ENCODE measurements around the gene CTPS2.
"Not testable (repeated sequence)": the region's sequence is repeated elsewhere in the genome, so short reads cannot be mapped to it uniquely, and the experiment has no call there.

CTPS2 gene

GRCh38 chrX:16601885-16602284 is 110.6 kb downstream of the CTPS2 start:
- Histone ChIP-seq H3K27me3 (ENCODE audit: control insufficient read depth, insufficient read depth, low read length) (no peaks in the 10 kb centered on the region), H3K9ac (ENCODE audit: low read length) (no peak overlapping the region), H3K4me3 (ENCODE audit: low read length) (no peak overlapping the region), H3K27ac (ENCODE audit: low read length) (no peak overlapping the region), H3K9me3 (ENCODE audit: control insufficient read depth, low read depth, low read length) (no peaks in the 10 kb centered on the region), H3K4me1 (ENCODE audit: control insufficient read depth, low read depth, low read length) (no peaks in the 10 kb centered on the region), H3K36me3 (ENCODE audit: control insufficient read depth, low read depth, low read length) (peaks cover 2% of the 10 kb centered on the region)

DNA sequence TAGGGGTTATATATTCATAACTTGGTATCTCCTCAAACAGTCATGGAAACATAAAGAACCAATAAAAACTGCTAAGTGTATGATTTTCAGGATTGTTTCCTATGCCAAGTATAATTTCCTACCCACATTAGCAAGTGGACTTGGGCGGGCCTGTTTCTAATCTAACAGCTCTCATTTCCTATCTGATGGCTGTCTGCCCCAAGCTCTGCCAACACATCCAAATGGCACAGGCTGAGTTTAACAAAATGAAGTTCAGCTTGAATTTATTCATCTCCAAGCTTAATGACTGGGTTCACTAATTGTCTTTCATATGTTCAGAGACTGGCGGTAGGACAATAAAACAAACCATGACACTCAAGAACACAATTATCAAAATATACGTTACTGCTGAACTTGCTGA is 118.0 kb downstream of the CTPS2 start:
- Histone ChIP-seq H3K27ac (ENCODE audit: low read length) (no peak overlapping the region), H3K9ac (ENCODE audit: low read length) (no peak overlapping the region), H3K36me3 (ENCODE audit: control insufficient read depth, low read depth, low read length) (peaks cover 13% of the 10 kb centered on the region), H3K4me3 (ENCODE audit: low read length) (no peak overlapping the region), H3K27me3 (ENCODE audit: control insufficient read depth, insufficient read depth, low read length) (no peaks in the 10 kb centered on the region), H3K9me3 (ENCODE audit: control insufficient read depth, low read depth, low read length) (no peaks in the 10 kb centered on the region), H3K4me1 (ENCODE audit: control insufficient read depth, low read depth, low read length) (peaks cover 4% of the 10 kb centered on the region)

- H3K4me3 ChIP-seq (ENCODE audit: low read length), result no peak overlapping the region
- H3K27ac ChIP-seq (ENCODE audit: low read length), result no peak overlapping the region
- H3K9me3 ChIP-seq (ENCODE audit: control insufficient read depth, low read depth, low read length), result no peaks in the 10 kb centered on the region
- H3K36me3 ChIP-seq (ENCODE audit: control insufficient read depth, low read depth, low read length), result peaks cover 20% of the 10 kb centered on the region
- H3K4me1 ChIP-seq (ENCODE audit: control insufficient read depth, low read depth, low read length), result peaks cover 4% of the 10 kb centered on the region
- no peak overlapping the region for H3K9ac ChIP-seq (ENCODE audit: low read length)
- H3K27me3 ChIP-seq (ENCODE audit: control insufficient read depth, insufficient read depth, low read length), result no peaks in the 10 kb centered on the region
Observed at GRCh38 chrX:16593801-16594200, 118.7 kb downstream of the CTPS2 start.

DNA sequence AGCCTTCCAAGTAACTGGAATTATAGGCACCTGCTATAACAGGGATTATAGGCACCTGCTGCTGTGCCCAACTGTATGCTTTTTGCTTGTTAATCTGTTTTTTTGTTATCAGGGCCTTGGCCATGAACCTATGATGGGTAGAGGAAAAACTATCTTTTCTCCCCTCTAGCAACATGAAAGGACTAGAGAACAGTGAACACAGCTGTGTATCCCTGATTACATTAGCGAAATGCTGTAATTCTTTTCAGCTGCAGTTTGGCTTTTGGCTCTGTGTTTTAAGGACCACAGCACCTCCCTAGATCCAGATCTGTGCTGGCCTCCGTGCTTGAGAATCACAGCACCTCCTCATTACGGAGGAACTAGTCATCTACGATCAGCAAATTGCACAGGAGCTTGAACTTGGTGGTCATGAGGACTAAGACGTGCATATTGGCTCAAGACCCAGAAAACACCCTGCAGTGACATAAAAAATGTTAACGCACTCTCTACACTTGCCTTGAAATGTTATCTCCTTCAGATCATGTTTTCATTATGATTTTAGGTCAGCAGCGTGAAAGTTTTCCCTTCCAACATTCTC is 120.2 kb downstream of the CTPS2 start:
- H3K36me3 ChIP-seq (ENCODE audit: control insufficient read depth, low read depth, low read length), result peaks cover 20% of the 10 kb centered on the region
- H3K9ac ChIP-seq (ENCODE audit: low read length), result no peak overlapping the region
- H3K27me3 ChIP-seq (ENCODE audit: control insufficient read depth, insufficient read depth, low read length), result no peaks in the 10 kb centered on the region
- H3K27ac ChIP-seq (ENCODE audit: low read length), result no peak overlapping the region
- peaks cover 4% of the 10 kb centered on the region for H3K4me1 ChIP-seq (ENCODE audit: control insufficient read depth, low read depth, low read length)
- no peak overlapping the region for H3K4me3 ChIP-seq (ENCODE audit: low read length)
- H3K9me3 ChIP-seq (ENCODE audit: control insufficient read depth, low read depth, low read length), result no peaks in the 10 kb centered on the region

DNA sequence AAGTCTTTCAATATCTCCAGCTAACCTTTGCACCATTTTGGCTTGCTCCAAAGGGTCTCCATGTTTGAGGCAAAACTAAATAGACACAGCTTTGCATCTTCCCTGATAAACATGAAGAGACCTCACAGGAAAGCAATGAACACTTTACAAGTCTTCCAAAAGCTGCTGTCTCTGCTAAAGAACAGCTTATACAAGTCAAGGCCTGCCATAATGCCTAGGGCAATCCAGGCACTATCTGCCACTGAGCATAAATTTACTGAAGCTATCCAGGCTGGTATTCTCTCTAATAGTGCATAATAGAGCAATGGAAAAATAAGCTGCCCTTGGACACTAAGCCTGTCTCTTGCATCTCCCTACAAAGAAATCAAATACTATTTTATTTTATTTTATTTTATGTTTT is 122.6 kb downstream of the CTPS2 start:
- Histone ChIP-seq H3K27me3 (ENCODE audit: control insufficient read depth, insufficient read depth, low read length) (no peaks in the 10 kb centered on the region), H3K4me3 (ENCODE audit: low read length) (no peak overlapping the region), H3K4me1 (ENCODE audit: control insufficient read depth, low read depth, low read length) (peaks cover 23% of the 10 kb centered on the region), H3K9me3 (ENCODE audit: control insufficient read depth, low read depth, low read length) (no peaks in the 10 kb centered on the region), H3K36me3 (ENCODE audit: control insufficient read depth, low read depth, low read length) (peaks cover 20% of the 10 kb centered on the region), H3K27ac (ENCODE audit: low read length) (no peak overlapping the region), H3K9ac (ENCODE audit: low read length) (no peak overlapping the region)

DNA sequence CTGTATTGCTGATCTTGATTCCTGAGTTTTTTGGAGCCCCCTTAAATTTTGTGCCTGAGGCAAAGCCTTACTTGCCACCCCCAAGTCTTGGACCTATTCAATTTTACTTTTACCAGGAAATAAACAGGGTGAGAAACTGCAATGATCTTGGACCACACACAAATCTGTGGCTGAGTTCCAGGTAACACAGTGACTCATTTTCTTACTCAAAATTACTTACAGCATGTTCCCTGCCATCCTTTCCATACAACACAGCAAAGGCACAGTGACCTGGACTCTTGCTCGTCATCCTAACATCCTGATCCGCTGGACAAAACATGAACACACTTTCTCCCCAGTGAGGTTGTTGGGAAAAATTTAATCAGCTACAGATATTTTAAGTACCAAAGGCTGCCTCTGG is 123.3 kb downstream of the CTPS2 start:
- H3K27me3 ChIP-seq (ENCODE audit: control insufficient read depth, insufficient read depth, low read length), result no peaks in the 10 kb centered on the region
- no peak overlapping the region for H3K9ac ChIP-seq (ENCODE audit: low read length)
- no peak overlapping the region for H3K4me3 ChIP-seq (ENCODE audit: low read length)

DNA sequence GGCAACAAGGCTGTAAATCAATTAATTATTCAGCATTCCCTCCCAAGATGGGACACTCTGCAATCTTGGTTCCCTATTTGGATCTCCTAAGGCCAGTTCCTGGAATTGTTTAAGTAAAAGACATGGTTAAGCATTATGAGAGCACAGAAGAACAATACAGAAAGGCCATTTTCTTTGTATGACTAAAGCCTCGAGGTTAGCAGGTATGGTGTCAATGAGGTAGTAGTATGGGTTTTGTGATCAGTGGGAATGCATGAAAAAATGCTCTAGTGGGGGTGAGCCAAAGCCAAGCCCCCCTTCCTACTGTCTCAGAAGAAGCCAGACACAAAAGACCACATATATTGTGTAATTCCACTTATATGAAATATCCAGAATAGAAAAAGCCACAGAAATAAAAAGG is 124.2 kb downstream of the CTPS2 start:
- Histone ChIP-seq H3K36me3 (ENCODE audit: control insufficient read depth, low read depth, low read length) (peaks cover 26% of the 10 kb centered on the region), H3K9ac (ENCODE audit: low read length) (no peak overlapping the region), H3K27ac (ENCODE audit: low read length) (no peak overlapping the region), H3K4me1 (ENCODE audit: control insufficient read depth, low read depth, low read length) (peaks cover 19% of the 10 kb centered on the region), H3K4me3 (ENCODE audit: low read length) (no peak overlapping the region), H3K9me3 (ENCODE audit: control insufficient read depth, low read depth, low read length) (no peaks in the 10 kb centered on the region), H3K27me3 (ENCODE audit: control insufficient read depth, insufficient read depth, low read length) (no peaks in the 10 kb centered on the region)

More for the DNA sequence above, 123.3 kb downstream of the CTPS2 start:
- Histone ChIP-seq H3K9me3 (ENCODE audit: control insufficient read depth, low read depth, low read length) (no peaks in the 10 kb centered on the region), H3K27ac (ENCODE audit: low read length) (no peak overlapping the region), H3K36me3 (ENCODE audit: control insufficient read depth, low read depth, low read length) (peaks cover 20% of the 10 kb centered on the region), H3K4me1 (ENCODE audit: control insufficient read depth, low read depth, low read length) (peaks cover 23% of the 10 kb centered on the region)

- Histone ChIP-seq H3K27me3 (ENCODE audit: control insufficient read depth, insufficient read depth, low read length) (no peaks in the 10 kb centered on the region), H3K9me3 (ENCODE audit: control insufficient read depth, low read depth, low read length) (no peaks in the 10 kb centered on the region), H3K9ac (ENCODE audit: low read length) (no peak overlapping the region), H3K4me3 (ENCODE audit: low read length) (no peak overlapping the region), H3K27ac (ENCODE audit: low read length) (no peak overlapping the region), H3K4me1 (ENCODE audit: control insufficient read depth, low read depth, low read length) (peaks cover 19% of the 10 kb centered on the region), H3K36me3 (ENCODE audit: control insufficient read depth, low read depth, low read length) (peaks cover 31% of the 10 kb centered on the region)
Observed at GRCh38 chrX:16587836-16588235, 124.6 kb downstream of the CTPS2 start.

- H3K9ac ChIP-seq (ENCODE audit: low read length), result peak overlapping the region; percentile 56
- H3K4me1 ChIP-seq (ENCODE audit: control insufficient read depth, low read depth, low read length), result peaks cover 19% of the 10 kb centered on the region
- H3K27me3 ChIP-seq (ENCODE audit: control insufficient read depth, insufficient read depth, low read length), result no peaks in the 10 kb centered on the region
- peaks cover 10% of the 10 kb centered on the region for H3K9me3 ChIP-seq (ENCODE audit: control insufficient read depth, low read depth, low read length)
- H3K27ac ChIP-seq (ENCODE audit: low read length), result peak overlapping the region; percentile 83
- H3K4me3 ChIP-seq (ENCODE audit: low read length), result peak overlapping the region; percentile 6
- peaks cover 42% of the 10 kb centered on the region for H3K36me3 ChIP-seq (ENCODE audit: control insufficient read depth, low read depth, low read length)
Observed at GRCh38 chrX:16586377-16587112, 125.9 kb downstream of the CTPS2 start.

DNA sequence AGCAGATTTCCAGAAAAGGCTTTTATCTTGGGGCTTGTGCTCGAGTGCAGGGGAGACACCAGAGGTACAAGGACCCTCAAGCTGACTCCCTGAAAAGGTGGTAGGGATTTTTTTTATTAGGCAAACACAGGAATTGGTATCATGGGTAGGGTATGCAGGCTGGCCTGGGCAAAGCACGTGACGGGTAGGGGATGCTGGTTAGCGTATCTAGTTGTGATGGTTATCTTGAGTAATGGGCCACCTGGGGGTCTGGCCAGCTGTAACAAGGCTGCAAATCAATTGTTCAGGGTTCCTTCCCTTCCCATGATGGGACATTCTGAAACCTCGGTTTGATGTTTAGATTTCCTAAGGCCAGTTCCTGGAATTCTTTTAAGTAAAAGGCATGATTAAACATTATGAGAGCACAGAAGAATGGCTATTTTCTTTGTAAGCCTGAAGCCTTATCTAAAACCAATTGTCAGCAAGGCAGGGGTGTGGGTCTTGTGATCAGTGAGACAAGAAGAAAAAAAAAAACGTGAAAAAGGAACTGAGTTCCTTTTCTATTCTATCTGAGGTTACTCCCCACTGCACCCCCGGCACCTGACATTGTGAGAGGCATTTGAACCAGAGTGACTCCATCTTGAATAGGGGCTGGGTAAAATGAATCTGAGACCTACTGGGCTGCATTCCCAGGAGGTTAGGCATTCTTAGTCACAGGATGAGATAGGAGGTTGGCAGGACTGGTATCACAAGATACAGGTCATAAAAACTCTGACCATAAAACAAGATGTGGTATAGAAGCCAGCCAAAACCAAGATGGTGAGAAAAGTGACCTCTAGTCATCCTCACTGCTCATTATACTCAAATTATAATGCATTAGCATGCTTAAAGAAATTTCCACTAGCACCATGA is 126.7 kb downstream of the CTPS2 start:
- peak overlapping the region; percentile 83 for H3K27ac ChIP-seq (ENCODE audit: low read length)
- no peak overlapping the region for H3K9ac ChIP-seq (ENCODE audit: low read length)
- peaks cover 36% of the 10 kb centered on the region for H3K36me3 ChIP-seq (ENCODE audit: control insufficient read depth, low read depth, low read length)
- H3K9me3 ChIP-seq (ENCODE audit: control insufficient read depth, low read depth, low read length), result peaks cover 17% of the 10 kb centered on the region
- peaks cover 19% of the 10 kb centered on the region for H3K4me1 ChIP-seq (ENCODE audit: control insufficient read depth, low read depth, low read length)
- H3K27me3 ChIP-seq (ENCODE audit: control insufficient read depth, insufficient read depth, low read length), result no peaks in the 10 kb centered on the region
- peak overlapping the region; percentile 6 for H3K4me3 ChIP-seq (ENCODE audit: low read length)

DNA sequence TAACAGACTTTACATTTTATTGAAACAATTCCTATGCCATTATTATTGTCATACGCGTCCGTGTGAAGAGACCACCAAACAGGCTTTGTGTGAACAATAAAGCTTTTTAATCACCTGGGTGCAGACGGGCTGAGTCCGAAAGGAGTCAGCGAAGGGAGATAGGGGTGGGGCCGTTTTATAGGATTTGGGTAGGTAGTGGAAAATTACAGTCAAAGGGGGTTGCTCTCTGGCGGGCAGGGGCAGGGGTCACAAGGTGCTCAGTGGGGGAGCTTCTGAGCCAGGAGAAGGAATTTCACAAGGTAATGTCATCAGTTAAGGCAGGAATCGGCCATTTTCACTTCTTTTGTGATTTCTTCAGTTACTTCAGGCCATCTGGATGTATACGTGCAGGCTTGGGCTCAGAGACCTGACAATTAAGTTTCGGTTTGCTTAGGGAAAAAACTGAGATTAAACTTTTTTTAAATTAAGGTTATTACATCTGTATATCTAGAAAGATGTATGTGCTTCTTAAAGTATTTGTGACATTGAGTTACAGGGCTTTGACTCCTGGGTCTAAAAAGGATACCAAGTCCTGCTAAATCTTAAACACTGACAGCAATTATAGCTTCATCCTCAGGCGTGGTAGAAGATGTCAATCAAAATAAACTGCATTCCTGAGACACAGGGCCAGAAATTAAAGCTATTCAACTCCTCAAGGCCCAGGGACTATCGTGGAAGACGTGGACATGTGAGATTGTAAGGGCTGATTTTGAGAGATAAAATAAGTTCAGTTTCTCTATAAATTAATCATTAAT is 132.3 kb downstream of the CTPS2 start:
- peaks cover 21% of the 10 kb centered on the region for H3K36me3 ChIP-seq (ENCODE audit: control insufficient read depth, low read depth, low read length)
- H3K27ac ChIP-seq (ENCODE audit: low read length), result peak overlapping the region; percentile 83
- peak overlapping the region; percentile 62 for H3K9ac ChIP-seq (ENCODE audit: low read length)
- H3K9me3 ChIP-seq (ENCODE audit: control insufficient read depth, low read depth, low read length), result peaks cover 17% of the 10 kb centered on the region
- H3K27me3 ChIP-seq (ENCODE audit: control insufficient read depth, insufficient read depth, low read length), result not testable (repeated sequence)
- H3K4me3 ChIP-seq (ENCODE audit: low read length), result peak overlapping the region; percentile 50
- H3K4me1 ChIP-seq (ENCODE audit: control insufficient read depth, low read depth, low read length), result peaks cover 38% of the 10 kb centered on the region
